KOPT-K1 (cell line): ENCODE measurements around the gene STK32C.
"Not testable (repeated sequence)": the region's sequence is repeated elsewhere in the genome, so short reads cannot be mapped to it uniquely, and the experiment has no call there.

ENCODE experiments used
- H3K27ac ChIP-seq: fragments of 200-600 bp; sonication (generic); 2 replicates; pipeline ENCODE4 v1.5.1; 2016; ENCODE audit warnings: antibody characterized with exemption, mild to moderate bottlenecking, low read depth, low read length; ENCODE audit not compliant: poor library complexity, severe bottlenecking
- H3K36me3 ChIP-seq: fragments of 200-600 bp; sonication (generic); 2 replicates; pipeline ENCODE4 v1.5.1; 2017; ENCODE audit warnings: antibody characterized with exemption, mild to moderate bottlenecking, low read length, moderate library complexity; ENCODE audit not compliant: insufficient read depth
- H3K9me3 ChIP-seq: fragments of 200-600 bp; sonication (generic); 2 replicates; pipeline ENCODE4 v1.5.1; 2017; ENCODE audit warnings: antibody characterized with exemption, low read length, mild to moderate bottlenecking; ENCODE audit not compliant: insufficient read depth, poor library complexity, severe bottlenecking

The STK32C gene

GRCh38 chr10:132168571-132169030 is 139.1 kb downstream of the STK32C start:
- no peaks in the 10 kb centered on the region for H3K36me3 ChIP-seq
- peaks cover 7% of the 10 kb centered on the region for H3K9me3 ChIP-seq
- no peak overlapping the region for H3K27ac ChIP-seq

- H3K27ac ChIP-seq: no peak overlapping the region
- H3K36me3 ChIP-seq: no peaks in the 10 kb centered on the region
- H3K9me3 ChIP-seq: peaks cover under 1% of the 10 kb centered on the region
These were observed 139.8 kb downstream of the STK32C start for GRCh38 chr10:132167976-132168375.

- H3K27ac ChIP-seq: no peak overlapping the region
- no peaks in the 10 kb centered on the region for H3K36me3 ChIP-seq
- H3K9me3 ChIP-seq: no peaks in the 10 kb centered on the region
These were observed 140.6 kb downstream of the STK32C start for GRCh38 chr10:132167041-132167674.

GRCh38 chr10:132166216-132166950 is 141.4 kb downstream of the STK32C start:
- H3K36me3 ChIP-seq: no peaks in the 10 kb centered on the region
- H3K27ac ChIP-seq: no peak overlapping the region

GRCh38 chr10:132165416-132165980 is 142.3 kb downstream of the STK32C start:
- no peaks in the 10 kb centered on the region for H3K36me3 ChIP-seq
- no peak overlapping the region for H3K27ac ChIP-seq
- no peaks in the 10 kb centered on the region for H3K9me3 ChIP-seq

More at GRCh38 chr10:132166216-132166950, 141.4 kb downstream of the STK32C start:
- no peaks in the 10 kb centered on the region for H3K9me3 ChIP-seq

GRCh38 chr10:132164761-132165278 is 142.9 kb downstream of the STK32C start:
- no peak overlapping the region for H3K27ac ChIP-seq
- no peaks in the 10 kb centered on the region for H3K36me3 ChIP-seq
- H3K9me3 ChIP-seq: no peaks in the 10 kb centered on the region

GRCh38 chr10:132163826-132164515 is 143.8 kb downstream of the STK32C start:
- no peaks in the 10 kb centered on the region for H3K9me3 ChIP-seq
- H3K27ac ChIP-seq: peak overlapping the region; percentile 98
- H3K36me3 ChIP-seq: no peaks in the 10 kb centered on the region

GRCh38 chr10:132163278-132163765 is 144.4 kb downstream of the STK32C start:
- Histone ChIP-seq H3K9me3 (no peaks in the 10 kb centered on the region), H3K36me3 (no peaks in the 10 kb centered on the region), H3K27ac (peak overlapping the region; percentile 98)

GRCh38 chr10:132162590-132163277 is 145.0 kb downstream of the STK32C start:
- Histone ChIP-seq H3K36me3 (no peaks in the 10 kb centered on the region), H3K27ac (peak overlapping the region; percentile 98)

GRCh38 chr10:132162021-132162531 is 145.7 kb downstream of the STK32C start:
- no peaks in the 10 kb centered on the region for H3K36me3 ChIP-seq
- peak overlapping the region; percentile 98 for H3K27ac ChIP-seq
- H3K9me3 ChIP-seq: no peaks in the 10 kb centered on the region

More at GRCh38 chr10:132162590-132163277, 145.0 kb downstream of the STK32C start:
- H3K9me3 ChIP-seq: no peaks in the 10 kb centered on the region

- peak overlapping the region; percentile 98 for H3K27ac ChIP-seq
- not testable (repeated sequence) for H3K9me3 ChIP-seq, H3K36me3 ChIP-seq
These were observed 146.7 kb downstream of the STK32C start for GRCh38 chr10:132160834-132161622.

- H3K36me3 ChIP-seq, H3K9me3 ChIP-seq, H3K27ac ChIP-seq: not testable (repeated sequence)
These were observed 147.5 kb downstream of the STK32C start for GRCh38 chr10:132160231-132160630.

- peak overlapping the region; percentile 66 for H3K27ac ChIP-seq
- H3K9me3 ChIP-seq: not testable (repeated sequence)
These were observed 148.2 kb downstream of the STK32C start for GRCh38 chr10:132159302-132160230.

More at GRCh38 chr10:132159302-132160230, 148.2 kb downstream of the STK32C start:
- H3K36me3 ChIP-seq: not testable (repeated sequence)
